HepG2 (cell line): Measurements from ENCODE around the gene GAL3ST2. TPM values are rescaled to one million over a fixed set of nuclear protein-coding genes. Genes with fewer than 3 reads are reported as not detected.

ENCODE experiments used
- AGO2 ChIP-seq: fragments of 200-400 bp; formaldehyde crosslinking; optimal IDR thresholded peaks from 2 replicates; pipeline ENCODE3; 2017; ENCODE audit warnings: mild to moderate bottlenecking, low read depth, low read length, moderate library complexity
- ATF7 ChIP-seq, 2 experiments: fragments of 450-650 bp in 1 of 2; sonication (generic) in 1 of 2; formaldehyde crosslinking in 1 of 2; IDR thresholded peaks; 2 replicates each; pipeline versions ENCODE4 v1.4.0 to v1.6.1; 2016 to 2020; ENCODE audit warnings: antibody characterized with exemption in 1 of 2, mild to moderate bottlenecking in 1 of 2, missing genetic modification reagents in 1 of 2
- CCDC6 ChIP-seq: sonication (generic); formaldehyde crosslinking; IDR thresholded peaks from 2 replicates; pipeline ENCODE4 v1.8.1; 2022; ENCODE audit warnings: mild to moderate bottlenecking, missing genetic modification reagents, moderate library complexity
- CTCF ChIP-seq: sonication (generic); formaldehyde crosslinking; IDR thresholded peaks from 2 replicates; pipeline ENCODE4 v1.5.0; 2020; ENCODE audit warnings: mild to moderate bottlenecking, missing genetic modification reagents, moderate library complexity
- ESRRA ChIP-seq: sonication (generic); formaldehyde crosslinking; IDR thresholded peaks from 2 replicates; pipeline ENCODE4 v1.5.1; 2020; ENCODE audit warnings: mild to moderate bottlenecking, low read depth, missing genetic modification reagents
- GATAD2A ChIP-seq: IDR thresholded peaks from 2 replicates; pipeline ENCODE4 v1.6.1; 2016
- RNF219 ChIP-seq: sonication (generic); formaldehyde crosslinking; IDR thresholded peaks from 2 replicates; pipeline ENCODE4 v1.5.0; 2020; ENCODE audit warnings: mild to moderate bottlenecking, missing genetic modification reagents
- SAP130 ChIP-seq: IDR thresholded peaks from 2 replicates; pipeline ENCODE4 v1.6.1; 2016; ENCODE audit warnings: low read depth
- TRIM22 ChIP-seq: fragments of 450-650 bp; IDR thresholded peaks from 2 replicates; pipeline ENCODE4 v1.6.1; 2017
- ZC3H13 ChIP-seq: sonication (generic); formaldehyde crosslinking; IDR thresholded peaks from 2 replicates; pipeline ENCODE4 v1.8.1; 2023; ENCODE audit warnings: mild to moderate bottlenecking, missing genetic modification reagents, moderate library complexity
- ZNF160 ChIP-seq: sonication (generic); formaldehyde crosslinking; IDR thresholded peaks from 2 replicates; pipeline ENCODE4 v1.8.0; 2022; ENCODE audit warnings: mild to moderate bottlenecking, inconsistent platforms, missing genetic modification reagents
- ZNF543 ChIP-seq: sonication (generic); formaldehyde crosslinking; IDR thresholded peaks from 2 replicates; pipeline ENCODE4 v1.4.0; 2020; ENCODE audit warnings: mild to moderate bottlenecking, missing genetic modification reagents
- ZNF557 ChIP-seq: sonication (generic); formaldehyde crosslinking; IDR thresholded peaks from 2 replicates; pipeline ENCODE4 v1.4.0; 2020; ENCODE audit warnings: missing genetic modification reagents
- ZNF614 ChIP-seq: IDR thresholded peaks from 2 replicates; pipeline ENCODE4 v1.6.1; 2018; ENCODE audit warnings: missing biosample characterization, missing genetic modification reagents, inconsistent platforms, borderline replicate concordance
- ZNF773 ChIP-seq: sonication (generic); formaldehyde crosslinking; IDR thresholded peaks from 2 replicates; pipeline ENCODE4 v1.4.0; 2020; ENCODE audit warnings: missing genetic modification reagents, borderline replicate concordance
- polyA plus RNA-seq, 8 experiments: library from polyadenylated mRNA; depleted of rRNA in 3 of 8; stranded (reverse) in 7 of 8; unstranded in 1 of 8; fragments of >200 nt; fragmentation: Illumina TruSeq in 4 of 8; extraction: Trizol in 4 of 8; gene quantifications; 2 replicates each; pipeline versions ENCODE4 v1.2.1 to v1.2.3, GENCODE V29; 2011 to 2016; ENCODE audit warnings: low read depth in 4 of 8, missing spikeins in 1 of 8, mixed read lengths in 1 of 8; ENCODE audit not compliant: insufficient read depth in 1 of 8
- total RNA-seq, 5 experiments: library from RNA; depleted of rRNA; stranded (reverse); fragments of >200 nt; fragmentation: Illumina TruSeq; extraction: Trizol; gene quantifications; 2 replicates each; pipeline ENCODE4 v1.2.3, GENCODE V29; 2016; ENCODE audit warnings: low read depth in 1 of 5
- TF ChIP-seq, protein P1 (sequence below): sonication (generic); formaldehyde crosslinking; IDR thresholded peaks from 2 replicates; pipeline ENCODE4 v1.4.0; 2020; ENCODE audit warnings: missing genetic modification reagents, borderline replicate concordance
- TF ChIP-seq, protein P2 (sequence below): sonication (generic); formaldehyde crosslinking; IDR thresholded peaks from 2 replicates; pipeline ENCODE4 v1.8.0; 2022; ENCODE audit warnings: missing genetic modification reagents, mild to moderate bottlenecking, moderate library complexity, borderline replicate concordance
- TF ChIP-seq, protein P3 (sequence below): sonication (generic); formaldehyde crosslinking; IDR thresholded peaks from 2 replicates; pipeline ENCODE4 v1.8.1; 2023; ENCODE audit warnings: mild to moderate bottlenecking, missing genetic modification reagents, borderline replicate concordance

Gene GAL3ST2
- total and polyA plus RNA-seq, 2 of the 13 experiments (the other 11 are each of a cell fraction or from before 2014, with no cell fraction given) = 0.17 to 0.20 TPM

DNA sequence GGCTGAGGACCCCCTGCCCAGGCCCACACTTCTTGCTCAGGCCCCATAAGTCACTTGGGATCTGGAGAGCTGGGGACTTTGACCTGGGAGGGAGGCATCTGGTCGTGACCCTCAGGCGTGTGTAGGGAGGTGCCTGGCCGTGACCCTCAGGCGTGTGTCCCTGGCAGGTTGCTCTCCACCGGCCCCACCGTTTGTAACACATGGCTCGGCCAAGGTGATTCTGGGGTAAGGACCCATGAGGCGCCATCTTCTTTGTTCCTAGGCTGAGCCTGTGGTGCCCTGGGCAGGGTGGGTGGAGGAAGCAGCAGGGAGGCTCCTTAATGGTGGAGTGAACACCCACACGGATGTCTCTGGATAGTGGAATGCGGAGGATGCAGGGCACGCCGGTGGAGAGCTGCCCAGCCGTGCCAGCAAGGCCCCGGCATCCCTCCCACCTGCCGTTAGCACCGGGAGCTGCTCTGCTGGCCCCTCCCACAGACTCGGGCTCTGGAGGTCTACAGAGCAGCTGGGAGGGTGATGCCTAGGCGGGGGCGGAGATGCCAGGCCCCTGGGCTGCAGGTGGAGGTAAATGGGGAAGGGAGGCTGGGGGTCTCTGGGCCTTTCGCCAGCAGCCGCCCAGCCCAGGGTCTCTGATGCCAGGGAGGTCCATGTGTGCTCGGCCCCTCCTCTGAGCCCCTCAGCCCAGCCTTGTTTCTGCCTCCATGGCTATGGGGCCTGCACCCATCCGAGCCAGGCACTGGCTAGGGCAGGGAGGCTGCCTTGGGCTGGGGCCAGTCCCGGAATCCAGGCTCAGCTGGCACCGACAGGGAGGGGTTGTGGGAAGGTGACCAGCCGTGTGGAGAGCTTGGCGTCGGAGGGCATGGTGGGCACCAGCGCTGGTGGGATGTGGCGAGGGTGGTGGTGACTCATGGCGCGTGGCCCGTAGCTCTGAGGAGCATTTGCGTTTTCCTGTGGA lies 1.1 kb upstream of the GAL3ST2 start (continued):
- no peak for TF ChIP-seq RNF219 (CRISPR knock-in tag)
- TF ChIP-seq ZNF614 (CRISPR knock-in tag) = 0 out of 2 replicates have a peak, but pooled peaks have one; percentile 10
- TF ChIP-seq CTCF (CRISPR knock-in tag) = 0 out of 2 replicates have a peak, but pooled peaks have one; percentile 16
- peak; percentile 20; the same call in 1 of the 2 replicates for TF ChIP-seq GATAD2A (CRISPR knock-in tag)
- peak; percentile 5; the same call in 1 of the 2 replicates for TF ChIP-seq SAP130 (CRISPR knock-in tag)
- TF ChIP-seq ZNF160 (CRISPR knock-in tag) = no peak
- TF ChIP-seq ZNF543 (CRISPR knock-in tag) = peak; percentile 14; the same call in 1 of the 2 replicates
- no peak for TF ChIP-seq ATF7 (IDR thresholded peaks at IDR 0.05)
- TF ChIP-seq ATF7 (CRISPR knock-in tag; IDR thresholded peaks at IDR 0.05) = no peak
- peak; percentile 24; the same call in 1 of the 2 replicates for TF ChIP-seq ZC3H13 (CRISPR knock-in tag)
- TF ChIP-seq TRIM22 = no peak
- TF ChIP-seq ESRRA (CRISPR knock-in tag) = peak; percentile 56
- TF ChIP-seq CCDC6 (CRISPR knock-in tag) = peak; percentile 92
- TF ChIP-seq, protein P1, sequence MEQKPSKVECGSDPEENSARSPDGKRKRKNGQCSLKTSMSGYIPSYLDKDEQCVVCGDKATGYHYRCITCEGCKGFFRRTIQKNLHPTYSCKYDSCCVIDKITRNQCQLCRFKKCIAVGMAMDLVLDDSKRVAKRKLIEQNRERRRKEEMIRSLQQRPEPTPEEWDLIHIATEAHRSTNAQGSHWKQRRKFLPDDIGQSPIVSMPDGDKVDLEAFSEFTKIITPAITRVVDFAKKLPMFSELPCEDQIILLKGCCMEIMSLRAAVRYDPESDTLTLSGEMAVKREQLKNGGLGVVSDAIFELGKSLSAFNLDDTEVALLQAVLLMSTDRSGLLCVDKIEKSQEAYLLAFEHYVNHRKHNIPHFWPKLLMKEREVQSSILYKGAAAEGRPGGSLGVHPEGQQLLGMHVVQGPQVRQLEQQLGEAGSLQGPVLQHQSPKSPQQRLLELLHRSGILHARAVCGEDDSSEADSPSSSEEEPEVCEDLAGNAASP = peak; percentile 75; the same call in 1 of the 2 replicates
- TF ChIP-seq ZNF557 (CRISPR knock-in tag) = no peak
- TF ChIP-seq, protein P2, sequence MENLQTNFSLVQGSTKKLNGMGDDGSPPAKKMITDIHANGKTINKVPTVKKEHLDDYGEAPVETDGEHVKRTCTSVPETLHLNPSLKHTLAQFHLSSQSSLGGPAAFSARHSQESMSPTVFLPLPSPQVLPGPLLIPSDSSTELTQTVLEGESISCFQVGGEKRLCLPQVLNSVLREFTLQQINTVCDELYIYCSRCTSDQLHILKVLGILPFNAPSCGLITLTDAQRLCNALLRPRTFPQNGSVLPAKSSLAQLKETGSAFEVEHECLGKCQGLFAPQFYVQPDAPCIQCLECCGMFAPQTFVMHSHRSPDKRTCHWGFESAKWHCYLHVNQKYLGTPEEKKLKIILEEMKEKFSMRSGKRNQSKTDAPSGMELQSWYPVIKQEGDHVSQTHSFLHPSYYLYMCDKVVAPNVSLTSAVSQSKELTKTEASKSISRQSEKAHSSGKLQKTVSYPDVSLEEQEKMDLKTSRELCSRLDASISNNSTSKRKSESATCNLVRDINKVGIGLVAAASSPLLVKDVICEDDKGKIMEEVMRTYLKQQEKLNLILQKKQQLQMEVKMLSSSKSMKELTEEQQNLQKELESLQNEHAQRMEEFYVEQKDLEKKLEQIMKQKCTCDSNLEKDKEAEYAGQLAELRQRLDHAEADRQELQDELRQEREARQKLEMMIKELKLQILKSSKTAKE (CRISPR knock-in tag) = peak; percentile 58; the same call in 1 of the 2 replicates
- TF ChIP-seq, protein P3, sequence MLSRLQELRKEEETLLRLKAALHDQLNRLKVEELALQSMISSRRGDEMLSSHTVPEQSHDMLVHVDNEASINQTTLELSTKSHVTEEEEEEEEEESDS (CRISPR knock-in tag) = no peak
- TF ChIP-seq ZNF773 (CRISPR knock-in tag) = no peak
- peak; percentile 72 for TF ChIP-seq AGO2
